GM19438 (cell line): Measurements from ENCODE around the gene SYTL3.

Experiments
- ATAC-seq: cut with Tn5 transposase; IDR thresholded peaks from one replicate; pipeline ENCODE4 v1.9.1; 2021; ENCODE audit warnings: low read depth; ENCODE audit not compliant: unreplicated experiment

Gene SYTL3

DNA sequence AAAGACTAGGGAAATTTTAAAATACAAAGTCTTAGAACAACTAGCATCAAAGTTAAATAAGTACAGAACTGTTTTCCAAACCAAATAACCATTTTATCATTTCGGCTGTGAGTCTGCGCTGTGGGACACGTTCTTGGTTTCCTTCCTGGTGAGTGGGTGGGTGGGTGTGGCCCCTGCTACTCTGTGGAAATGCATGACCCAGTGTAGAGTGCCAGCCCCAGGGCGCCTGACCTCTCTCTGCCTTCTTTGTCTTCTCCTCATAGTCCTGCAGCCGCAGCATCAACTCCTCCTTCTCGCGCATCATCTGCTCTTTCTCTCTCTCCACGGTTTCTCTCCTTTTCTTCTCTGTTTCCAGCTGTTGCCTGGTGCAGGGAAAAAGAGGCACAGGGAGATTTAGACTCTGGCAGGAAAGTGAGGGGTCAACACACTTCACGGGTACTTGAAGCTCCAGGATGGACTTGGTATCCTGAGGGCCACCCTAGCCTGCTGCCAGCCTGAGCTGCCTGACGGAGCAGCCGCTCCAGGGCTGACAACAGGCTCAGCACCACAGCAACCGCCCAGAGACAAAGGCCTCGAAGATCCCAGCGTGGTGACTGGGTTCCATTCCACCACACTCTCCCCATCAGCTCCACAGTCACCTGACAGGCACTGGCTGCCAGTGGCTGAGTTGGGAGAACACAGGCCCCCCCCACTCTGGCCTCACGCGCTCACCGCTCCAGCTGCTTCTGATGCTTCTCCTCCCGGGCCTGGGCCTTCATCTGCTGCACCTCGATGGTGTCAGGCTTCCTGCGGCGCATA is 120.9 kb downstream of the SYTL3 start:
- no peak for ATAC-seq

DNA sequence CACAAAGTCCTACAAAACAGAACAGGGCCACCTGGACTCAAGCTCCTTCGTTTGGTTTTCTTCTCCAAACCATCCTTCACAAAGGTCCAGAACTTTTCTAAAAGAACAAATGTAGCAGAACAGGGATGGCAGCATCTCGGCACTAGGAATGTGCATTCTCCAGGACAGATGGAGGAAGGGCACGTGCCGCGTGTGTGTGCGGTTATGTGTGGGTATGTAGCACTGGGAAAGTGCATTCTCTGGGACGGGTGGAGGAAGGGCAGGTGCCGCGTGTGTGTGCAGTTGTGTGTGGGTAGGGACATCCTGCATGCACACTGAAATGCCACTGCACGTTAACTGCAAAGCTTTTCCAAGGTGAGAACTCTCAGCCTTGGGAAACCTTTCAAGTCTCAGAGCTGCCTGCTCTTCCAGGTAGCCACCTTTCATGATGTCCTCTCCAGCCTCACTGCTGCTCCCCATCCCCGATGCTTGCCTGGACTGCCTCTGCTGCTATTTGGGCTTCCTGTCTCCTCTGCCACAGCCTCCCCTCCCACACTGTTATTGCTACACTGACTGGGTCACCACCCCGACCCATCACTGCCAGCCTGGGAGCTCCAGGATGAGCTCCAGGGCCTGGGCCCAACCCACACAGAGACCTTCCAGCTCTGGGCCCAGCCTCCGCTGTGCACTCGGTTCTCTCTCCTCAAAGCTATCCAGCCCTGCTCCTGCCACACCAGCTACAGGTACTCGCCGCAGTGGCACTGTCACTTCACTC is 121.7 kb downstream of the SYTL3 start:
- no peak for ATAC-seq

DNA sequence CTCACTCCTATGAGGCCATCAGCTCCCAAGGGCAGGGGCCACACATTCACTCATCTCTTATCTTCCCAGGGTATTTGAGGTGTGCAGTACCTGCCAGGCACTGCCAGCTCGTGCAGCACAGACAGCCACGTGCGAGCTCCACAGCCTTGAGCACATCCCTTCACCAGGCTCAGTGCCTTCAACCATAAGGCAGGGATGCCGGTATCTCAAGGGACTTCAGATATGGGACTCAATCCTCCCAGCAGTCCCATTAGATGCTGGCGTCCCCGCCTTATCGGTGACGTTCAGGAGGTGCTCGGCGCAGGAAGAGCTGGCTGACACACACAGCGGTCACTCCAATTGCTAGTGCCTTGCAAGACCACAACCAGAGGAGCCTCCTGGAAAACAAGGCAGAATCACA is 122.3 kb downstream of the SYTL3 start:
- ATAC-seq = no peak

DNA sequence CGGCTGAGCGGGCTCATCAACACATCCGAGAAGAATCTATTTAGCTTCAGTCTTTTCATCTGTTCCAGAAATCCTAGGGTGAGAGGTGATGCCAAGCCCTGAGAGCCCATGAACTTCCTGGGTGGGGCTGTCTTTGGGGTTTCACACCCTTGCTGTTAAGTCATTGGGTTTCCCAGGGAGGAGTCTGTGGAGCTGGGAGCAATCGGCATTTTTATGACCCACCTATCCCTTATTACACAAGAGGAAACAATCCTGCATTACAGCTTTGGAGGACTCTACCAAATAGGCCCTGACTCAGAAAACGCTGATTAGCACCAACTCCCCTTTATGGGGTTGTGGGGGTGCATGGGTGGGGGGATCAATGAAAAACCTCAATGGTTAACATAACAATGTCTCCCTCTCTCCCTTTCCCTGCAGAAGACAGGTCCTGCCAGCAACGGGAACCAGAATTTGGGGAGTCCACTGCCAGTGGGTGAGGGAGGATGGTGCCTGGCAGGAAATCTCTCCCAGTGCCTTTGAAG is 123.1 kb downstream of the SYTL3 start:
- ATAC-seq = no peak

DNA sequence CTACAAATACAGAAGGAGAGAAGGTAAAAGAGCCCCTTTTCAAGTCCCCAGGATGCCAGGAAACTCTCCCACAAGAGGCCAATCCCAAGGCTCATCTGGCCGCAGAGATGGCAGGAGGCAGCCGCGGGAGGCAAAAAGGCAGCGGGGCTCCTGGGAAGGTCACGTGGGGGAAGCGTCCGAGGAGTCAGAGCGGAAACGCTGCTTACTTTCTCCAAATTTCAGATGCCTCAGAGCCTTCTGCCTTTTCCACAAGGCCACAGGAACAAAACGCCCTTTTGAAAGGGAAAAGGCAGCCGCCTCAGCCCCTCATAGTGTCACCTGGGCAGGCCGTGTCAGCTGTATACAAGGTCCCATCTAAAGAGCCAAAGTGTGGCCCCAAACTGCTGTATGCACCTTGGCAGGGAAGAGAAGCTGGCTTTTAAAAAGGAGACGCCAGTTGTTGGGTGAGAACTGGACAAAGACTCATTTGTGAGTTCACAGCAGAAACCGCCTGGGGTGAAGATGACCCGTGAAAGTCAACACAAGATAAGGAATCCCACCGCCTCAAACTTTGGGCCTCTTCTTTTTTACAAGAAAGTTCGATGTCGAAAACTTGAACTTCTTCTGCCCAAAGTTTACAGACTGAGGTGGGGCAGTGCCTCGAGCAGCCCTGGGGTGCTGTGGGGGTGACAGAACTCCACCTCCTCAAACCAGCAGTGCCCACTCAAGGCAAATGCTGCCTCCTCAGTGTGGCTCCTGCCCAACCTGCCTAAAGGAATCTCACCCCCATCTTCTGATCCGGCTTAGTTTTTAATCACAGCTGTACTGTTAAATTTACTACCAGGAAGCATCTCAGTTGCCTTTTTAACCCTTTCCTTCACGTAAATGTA is 124.0 kb downstream of the SYTL3 start:
- ATAC-seq = no peak

DNA sequence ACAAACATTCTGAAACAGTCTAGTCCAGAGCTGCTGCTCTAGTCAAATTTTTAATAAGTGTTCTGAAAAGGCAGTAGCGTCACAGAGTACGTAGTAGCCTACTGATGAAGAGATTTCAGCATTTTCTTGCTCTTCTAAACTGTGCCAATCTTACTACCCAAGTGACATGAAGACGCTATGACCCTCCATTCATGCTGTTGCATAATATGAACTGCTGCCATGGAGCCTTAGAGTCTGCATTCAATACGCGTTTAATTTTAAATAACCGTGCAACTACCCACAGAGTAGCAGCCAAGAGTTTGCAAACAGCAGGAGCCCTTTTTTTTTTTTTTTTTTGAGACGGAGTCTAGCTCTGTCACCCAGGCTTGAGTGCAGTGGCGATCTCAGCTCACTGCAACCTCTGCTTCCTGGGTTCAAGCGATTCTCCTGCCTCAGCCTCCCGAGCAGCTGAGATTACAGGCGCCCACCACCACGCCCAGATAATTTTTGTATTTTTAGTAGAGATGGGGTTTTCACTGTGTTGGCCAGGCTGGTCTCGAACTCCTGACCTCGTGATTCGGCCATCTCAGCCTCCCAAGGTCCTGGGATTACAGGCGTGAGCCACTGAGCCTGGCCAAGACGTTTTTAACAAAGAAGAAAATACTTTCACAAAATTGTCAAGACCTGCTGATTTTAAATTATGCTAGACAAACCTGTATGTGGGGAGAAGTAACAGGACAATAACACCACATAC is 125.0 kb downstream of the SYTL3 start:
- ATAC-seq = no peak

DNA sequence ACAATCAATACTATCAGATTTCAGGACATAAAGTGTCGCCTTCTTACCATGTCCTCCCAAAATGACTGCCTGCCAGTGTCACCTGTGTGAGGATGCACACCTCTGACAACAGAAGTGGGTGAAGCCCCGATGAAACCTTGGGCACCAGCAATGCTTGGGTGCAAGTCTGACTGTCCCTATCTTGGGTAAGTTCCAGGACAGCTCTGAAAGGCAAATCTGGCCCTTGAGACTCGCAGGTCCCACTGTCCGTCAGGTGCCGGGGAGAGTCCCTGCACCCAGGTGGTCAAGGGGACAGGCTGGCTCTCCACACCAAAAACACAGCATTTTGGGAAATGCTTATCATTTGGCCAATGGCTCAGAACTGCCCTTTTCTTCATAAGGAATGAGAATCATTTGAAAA is 126.0 kb downstream of the SYTL3 start:
- ATAC-seq = no peak

DNA sequence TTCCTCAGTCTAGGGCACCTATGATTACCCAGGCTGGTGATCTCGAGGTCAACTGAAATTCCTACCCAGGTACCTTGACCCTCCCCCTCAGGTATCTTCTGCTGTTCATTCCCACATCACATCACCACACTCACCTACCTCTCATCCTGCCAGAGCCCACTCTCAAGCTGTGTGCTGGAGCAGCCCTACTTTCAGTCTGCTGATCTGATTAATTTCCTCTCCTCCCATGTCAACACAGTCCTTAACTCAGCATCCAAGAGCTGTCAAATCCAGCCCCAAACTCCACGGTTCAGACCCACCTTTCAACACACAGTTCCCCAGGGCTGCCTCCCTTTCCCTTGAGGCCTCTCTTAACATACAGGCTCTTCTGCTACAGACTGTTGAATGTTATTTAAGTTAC is 126.9 kb downstream of the SYTL3 start:
- no peak for ATAC-seq

DNA sequence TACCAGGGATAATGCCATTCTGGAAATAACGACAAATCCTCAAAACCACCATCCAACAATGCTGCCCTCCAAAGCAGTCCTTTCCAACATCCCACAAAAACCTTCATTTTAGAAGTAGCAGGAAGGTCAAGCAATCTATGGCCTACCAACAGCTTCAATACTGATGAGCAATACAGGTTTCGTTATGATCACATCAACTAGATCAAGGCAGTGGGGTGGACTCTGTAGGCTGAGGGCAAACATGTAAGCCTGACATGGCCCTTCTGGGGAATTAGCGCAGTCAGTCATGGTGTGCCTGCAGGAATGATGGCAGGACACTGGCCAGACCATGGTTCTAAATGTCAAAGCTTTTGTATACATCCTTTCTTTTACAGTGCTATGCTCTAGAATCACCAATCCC is 127.7 kb downstream of the SYTL3 start:
- ATAC-seq = no peak

DNA sequence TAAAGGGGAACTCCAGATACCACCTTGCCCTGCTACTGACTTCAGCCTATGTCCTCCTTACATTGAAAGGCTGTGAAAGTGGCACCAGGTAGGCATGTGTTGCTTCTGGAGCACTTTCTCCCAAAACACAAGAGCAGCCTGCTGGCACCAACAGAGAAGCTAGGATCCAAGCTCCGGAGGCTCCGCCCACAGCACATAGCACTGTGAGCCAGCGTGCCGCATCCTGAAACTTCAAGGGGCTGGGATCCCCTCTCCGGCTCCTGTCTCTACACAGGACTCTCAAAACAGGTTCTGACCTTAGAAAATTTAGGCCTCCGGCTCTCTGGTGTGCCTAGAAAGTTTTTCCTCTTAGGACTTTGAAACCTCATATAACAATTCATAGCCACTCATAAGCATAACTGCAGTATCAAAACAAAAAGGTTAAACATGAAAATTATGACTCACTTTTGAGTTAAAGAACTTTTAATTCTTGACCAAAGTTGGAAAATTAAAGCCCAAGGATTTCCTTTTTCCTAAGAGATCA is 128.2 kb downstream of the SYTL3 start:
- no peak for ATAC-seq

DNA sequence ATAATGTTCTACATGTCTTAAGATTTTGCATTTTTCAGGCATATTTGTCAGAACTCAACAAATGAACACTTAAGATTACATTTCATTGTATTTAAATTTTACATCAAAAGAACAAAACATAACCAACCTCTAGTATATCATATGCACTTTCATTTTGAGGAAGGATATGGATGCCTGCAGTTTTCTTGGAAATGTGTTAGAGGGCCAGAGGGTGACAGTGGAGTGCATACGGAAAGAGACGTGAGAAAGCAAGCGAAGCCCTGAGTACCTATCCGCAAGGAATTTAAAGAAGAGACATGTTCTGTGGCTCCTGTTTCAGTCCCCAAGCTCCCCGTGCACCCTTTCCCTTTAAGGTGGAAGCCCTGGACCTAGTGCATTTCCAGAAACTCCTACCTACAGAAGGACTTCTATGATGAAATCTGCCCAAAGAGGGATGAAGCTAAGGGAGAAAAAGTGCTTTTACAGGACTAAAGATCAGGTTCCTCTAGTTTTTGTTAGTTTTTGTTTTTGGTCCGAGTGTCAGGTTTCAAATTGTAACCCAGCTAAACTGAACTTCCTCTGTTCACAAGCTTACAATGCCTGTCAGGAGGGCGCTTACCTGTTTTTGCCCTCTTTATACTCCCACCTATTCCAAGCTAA is 130.5 kb downstream of the SYTL3 start:
- no peak for ATAC-seq

DNA sequence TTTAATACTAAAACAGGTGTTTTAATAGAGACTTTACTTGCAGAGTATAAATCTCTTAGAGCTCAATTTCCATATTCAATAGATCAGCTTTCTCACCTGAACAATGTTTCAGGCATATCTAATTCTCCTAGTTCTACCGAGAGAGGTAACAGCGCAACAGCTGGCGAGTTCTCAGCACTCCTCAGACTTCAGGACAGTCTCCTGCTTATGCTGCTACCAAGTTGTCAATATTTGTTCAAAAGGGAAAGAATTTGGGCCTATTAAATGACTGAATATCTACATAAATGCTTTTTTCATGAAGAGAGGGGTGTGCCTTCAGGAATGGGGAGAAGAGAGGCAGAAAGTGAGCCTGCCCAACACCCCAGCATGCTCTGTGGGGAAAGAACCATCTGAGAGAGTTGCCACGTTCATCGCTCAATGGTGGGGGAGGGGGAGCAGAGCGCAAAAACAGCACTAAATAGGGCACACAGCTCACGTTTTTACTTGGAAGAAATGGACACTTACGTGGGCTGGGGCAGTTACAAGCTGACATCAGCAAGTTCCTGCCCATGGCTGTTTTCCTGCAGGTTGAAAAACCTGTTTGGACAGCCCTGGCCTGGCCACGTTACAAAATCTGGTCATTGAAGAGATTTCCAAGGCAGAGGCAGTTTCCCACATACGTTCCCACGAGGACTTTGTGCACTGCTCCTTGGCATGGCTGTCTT is 131.3 kb downstream of the SYTL3 start:
- ATAC-seq = no peak

DNA sequence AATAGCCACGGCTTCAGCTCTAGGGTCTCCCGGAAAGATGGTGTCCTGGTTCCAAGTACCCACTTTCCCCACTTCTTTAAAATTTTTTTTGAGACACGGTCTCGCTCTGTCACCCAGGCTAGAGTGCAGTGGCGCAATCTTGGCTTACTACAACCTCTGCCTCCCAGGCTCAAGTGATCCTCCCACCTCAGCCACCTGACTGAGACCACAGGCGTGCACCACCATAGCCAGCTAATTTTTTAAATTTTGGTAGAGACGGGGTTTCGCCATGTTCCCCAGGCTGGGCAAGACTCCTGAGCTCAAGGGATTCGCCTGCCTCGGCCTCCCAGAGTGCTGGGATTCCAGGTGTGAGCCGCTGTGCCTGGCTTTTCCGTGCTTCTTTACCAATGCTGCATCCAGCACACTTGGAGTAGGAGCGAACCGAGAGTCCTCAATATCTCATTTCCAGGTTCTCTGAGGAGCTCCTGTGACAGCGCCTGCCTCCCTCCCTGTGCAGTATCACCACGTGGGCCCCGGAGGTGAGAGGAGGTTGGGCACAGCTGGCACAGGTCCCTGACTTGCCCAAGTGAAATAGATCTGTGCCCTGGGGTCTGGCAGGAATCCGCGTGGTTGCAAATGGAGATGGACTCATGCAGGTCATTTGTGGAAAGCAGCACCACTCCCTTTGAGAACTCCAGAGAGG is 132.0 kb downstream of the SYTL3 start:
- ATAC-seq = no peak

DNA sequence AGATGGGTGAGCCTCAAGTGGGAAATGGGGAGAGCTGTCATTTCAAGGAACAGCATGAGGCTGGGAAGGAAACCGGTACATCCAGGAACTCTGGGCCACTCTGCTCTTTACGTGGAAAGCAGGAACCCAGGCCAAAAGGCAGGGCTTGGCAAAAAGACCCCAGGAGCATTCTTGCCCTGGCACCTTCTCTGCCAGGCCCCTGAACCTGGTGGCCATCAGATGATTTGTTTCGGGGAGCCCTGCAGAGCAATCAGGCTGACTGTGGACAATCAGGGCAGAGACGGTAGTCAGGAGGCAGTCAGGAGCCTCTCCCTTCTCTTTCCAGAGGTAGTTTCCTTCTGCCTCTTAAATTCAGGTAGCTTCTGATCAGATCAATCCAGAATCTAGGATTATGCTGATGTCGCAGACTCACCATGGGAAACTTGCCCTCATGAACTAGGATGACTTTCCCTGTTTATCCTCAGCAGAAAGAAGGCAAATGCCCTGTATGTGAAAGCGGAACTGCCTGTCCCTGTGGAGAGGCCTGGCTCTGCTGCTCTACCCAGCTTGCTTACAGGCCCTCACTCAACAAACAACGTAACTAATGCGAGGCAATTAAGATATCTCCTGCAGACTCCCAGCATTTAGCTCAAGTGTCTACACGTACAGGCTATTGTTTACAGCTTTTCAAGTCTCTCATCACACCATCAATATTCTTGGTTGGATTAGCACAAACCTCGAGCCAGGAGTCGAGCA is 132.7 kb downstream of the SYTL3 start:
- no peak for ATAC-seq

DNA sequence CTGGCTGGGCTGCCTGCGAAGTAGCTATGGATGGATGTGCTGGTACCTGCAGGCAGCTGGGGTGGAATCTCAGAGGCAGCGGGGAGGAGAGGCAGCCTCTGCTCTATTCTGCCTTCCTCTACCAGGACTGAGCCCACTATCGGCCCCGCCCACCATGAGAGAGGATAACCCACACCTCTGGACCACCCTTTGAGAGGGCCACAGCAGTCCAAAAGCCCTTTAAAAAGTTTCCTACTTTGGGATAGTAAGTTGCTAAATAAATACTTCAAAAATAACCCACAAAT is 133.3 kb downstream of the SYTL3 start:
- no peak for ATAC-seq

DNA sequence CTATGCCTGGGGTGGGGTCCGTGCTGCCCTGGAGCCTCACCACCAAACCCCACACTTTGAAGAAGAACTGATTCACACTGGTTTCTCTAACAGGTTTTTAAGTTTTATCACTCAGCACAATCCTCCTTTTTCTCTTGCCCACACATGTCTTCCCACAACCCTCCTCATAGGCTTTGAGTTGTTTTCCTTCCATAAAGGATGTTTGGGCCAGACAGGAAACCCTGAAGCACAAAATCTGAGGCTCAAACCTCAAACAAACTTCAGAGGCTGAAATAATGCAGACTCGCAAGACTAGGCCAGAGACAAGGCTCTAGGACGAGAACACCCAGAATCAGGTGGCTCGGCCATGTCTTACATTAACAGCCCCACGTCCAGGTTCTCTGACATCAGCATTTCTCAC is 134.0 kb downstream of the SYTL3 start:
- no peak for ATAC-seq

DNA sequence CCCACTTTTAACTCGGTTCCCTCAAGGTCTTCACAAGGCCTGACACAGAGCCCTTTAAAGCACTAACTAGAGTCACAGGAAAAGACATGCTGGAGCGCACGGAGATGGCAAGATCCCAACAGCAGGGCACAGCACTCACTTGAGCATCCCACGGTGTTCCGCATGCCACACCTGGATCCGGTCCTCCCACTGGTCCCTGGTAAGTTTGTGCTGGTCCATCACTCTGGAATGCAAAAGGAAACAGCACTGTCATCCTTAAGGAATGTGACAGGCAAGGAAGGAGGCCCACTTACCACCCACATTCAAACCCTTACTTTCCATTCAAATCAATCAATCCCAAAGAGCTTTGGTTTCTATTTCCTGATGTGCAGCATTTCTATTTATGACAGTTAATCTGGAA is 134.7 kb downstream of the SYTL3 start:
- ATAC-seq = no peak

DNA sequence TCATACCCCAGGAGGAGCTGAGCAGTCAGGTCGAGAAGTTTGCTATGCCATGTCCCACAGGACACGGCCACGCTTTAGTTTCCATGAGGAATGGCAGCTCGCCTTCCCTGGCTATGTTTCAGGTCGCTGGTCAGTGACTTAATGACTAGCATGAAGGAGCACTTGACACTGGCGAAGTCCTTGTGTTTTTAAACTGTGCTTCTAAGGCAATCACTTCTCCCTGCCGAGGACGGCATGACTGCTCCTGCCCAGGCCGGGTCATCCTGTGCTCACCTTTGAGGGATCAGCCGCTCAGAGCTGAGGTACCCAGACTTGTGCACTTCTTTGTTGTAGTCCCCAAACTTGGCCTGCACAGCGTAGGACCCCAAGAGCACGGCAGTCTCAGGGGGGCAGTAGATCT is 135.2 kb downstream of the SYTL3 start:
- ATAC-seq = no peak
